HepG2 (cell line): ENCODE measurements around the gene SPAAR. TPM values are rescaled to one million over a fixed set of nuclear protein-coding genes. Genes with fewer than 3 reads are reported as not detected.

Source experiments
- ADNP ChIP-seq: sonication (generic); formaldehyde crosslinking; IDR thresholded peaks from 2 replicates; pipeline ENCODE4 v1.4.0; 2020; ENCODE audit warnings: missing genetic modification reagents
- ETV5 ChIP-seq: IDR thresholded peaks from 2 replicates; pipeline ENCODE4 v1.6.1; 2018; ENCODE audit warnings: missing biosample characterization, missing genetic modification reagents, inconsistent platforms, borderline replicate concordance
- GABPB1 ChIP-seq: IDR thresholded peaks from 2 replicates; pipeline ENCODE4 v1.6.1; 2016; ENCODE audit warnings: mild to moderate bottlenecking, missing genetic modification reagents, moderate library complexity, missing compliant biosample characterization
- GFI1 ChIP-seq: sonication (generic); formaldehyde crosslinking; IDR thresholded peaks from 2 replicates; pipeline ENCODE4 v1.5.0; 2020; ENCODE audit warnings: missing genetic modification reagents, mild to moderate bottlenecking, borderline replicate concordance
- HDAC1 ChIP-seq: sonication (generic); formaldehyde crosslinking; IDR thresholded peaks from 2 replicates; pipeline ENCODE4 v1.5.1; 2020; ENCODE audit warnings: mild to moderate bottlenecking, missing genetic modification reagents
- HNF4A ChIP-seq: sonication (generic); formaldehyde crosslinking; IDR thresholded peaks from 2 replicates; pipeline ENCODE4 v1.4.0; 2020; ENCODE audit warnings: missing genetic modification reagents
- HNRNPH1 ChIP-seq: fragments of 200-400 bp; formaldehyde crosslinking; optimal IDR thresholded peaks from 2 replicates; pipeline ENCODE3; 2017; ENCODE audit warnings: mild to moderate bottlenecking, low read depth, low read length
- KLF13 ChIP-seq: sonication (generic); formaldehyde crosslinking; IDR thresholded peaks from 2 replicates; pipeline ENCODE4 v1.4.0; 2020; ENCODE audit warnings: mild to moderate bottlenecking, missing genetic modification reagents
- MIER3 ChIP-seq: IDR thresholded peaks from 2 replicates; pipeline ENCODE4 v1.6.1; 2016; ENCODE audit warnings: missing compliant biosample characterization, borderline replicate concordance
- NPAS2 ChIP-seq: sonication (generic); formaldehyde crosslinking; IDR thresholded peaks from 2 replicates; pipeline ENCODE4 v1.8.0; 2022; ENCODE audit warnings: mild to moderate bottlenecking, missing genetic modification reagents, borderline replicate concordance
- TERF1 ChIP-seq: sonication (generic); formaldehyde crosslinking; IDR thresholded peaks from 2 replicates; pipeline ENCODE4 v1.8.0; 2022; ENCODE audit warnings: mild to moderate bottlenecking, missing genetic modification reagents, moderate library complexity
- XBP1 ChIP-seq: sonication (generic); formaldehyde crosslinking; IDR thresholded peaks from 2 replicates; pipeline ENCODE4 v1.5.0; 2020; ENCODE audit warnings: missing genetic modification reagents
- ZFP37 ChIP-seq: sonication (generic); formaldehyde crosslinking; IDR thresholded peaks from 2 replicates; pipeline ENCODE4 v1.4.0; 2020; ENCODE audit warnings: missing genetic modification reagents, borderline replicate concordance
- ZKSCAN5 ChIP-seq: sonication (generic); formaldehyde crosslinking; IDR thresholded peaks from 2 replicates; pipeline ENCODE4 v1.5.1; 2020; ENCODE audit warnings: mild to moderate bottlenecking, missing genetic modification reagents
- ZMYM4 ChIP-seq: sonication (generic); formaldehyde crosslinking; IDR thresholded peaks from 2 replicates; pipeline ENCODE4 v1.8.1; 2023; ENCODE audit warnings: mild to moderate bottlenecking, missing genetic modification reagents
- ZNF431 ChIP-seq: sonication (generic); formaldehyde crosslinking; IDR thresholded peaks from 2 replicates; pipeline ENCODE4 v1.9.0; 2022; ENCODE audit warnings: missing genetic modification reagents, low read depth, mild to moderate bottlenecking, borderline replicate concordance
- ZNF441 ChIP-seq: sonication (generic); formaldehyde crosslinking; IDR thresholded peaks from 2 replicates; pipeline ENCODE4 v1.7.0; 2021; ENCODE audit warnings: missing genetic modification reagents, borderline replicate concordance
- ZNF574 ChIP-seq: sonication (generic); formaldehyde crosslinking; IDR thresholded peaks from 2 replicates; pipeline ENCODE4 v1.4.0; 2020; ENCODE audit warnings: missing genetic modification reagents
- ZNF576 ChIP-seq: sonication (generic); formaldehyde crosslinking; IDR thresholded peaks from 2 replicates; pipeline ENCODE4 v1.4.0; 2020; ENCODE audit warnings: mild to moderate bottlenecking, missing genetic modification reagents
- ZNF724P ChIP-seq: sonication (generic); formaldehyde crosslinking; IDR thresholded peaks from 2 replicates; pipeline ENCODE4 v1.8.0; 2022; ENCODE audit warnings: missing genetic modification reagents, borderline replicate concordance
- polyA plus RNA-seq, 8 experiments: library from polyadenylated mRNA; depleted of rRNA in 3 of 8; stranded (reverse) in 7 of 8; unstranded in 1 of 8; fragments of >200 nt; fragmentation: Illumina TruSeq in 4 of 8; extraction: Trizol in 4 of 8; gene quantifications; 2 replicates each; pipeline versions ENCODE4 v1.2.1 to v1.2.3, GENCODE V29; 2011 to 2016; ENCODE audit warnings: low read depth in 4 of 8, missing spikeins in 1 of 8, mixed read lengths in 1 of 8; ENCODE audit not compliant: insufficient read depth in 1 of 8
- total RNA-seq, 5 experiments: library from RNA; depleted of rRNA; stranded (reverse); fragments of >200 nt; fragmentation: Illumina TruSeq; extraction: Trizol; gene quantifications; 2 replicates each; pipeline ENCODE4 v1.2.3, GENCODE V29; 2016; ENCODE audit warnings: low read depth in 1 of 5

The SPAAR gene
- total and polyA plus RNA-seq, 2 of the 13 experiments (the other 11 are each of a cell fraction or from before 2014, with no cell fraction given): 0.07 TPM; not detected in 1

- no peak for TF ChIP-seq TERF1 (CRISPR knock-in tag)
- TF ChIP-seq MIER3 (CRISPR knock-in tag): no peak
- TF ChIP-seq XBP1 (CRISPR knock-in tag): no peak
- no peak for TF ChIP-seq ZNF441 (CRISPR knock-in tag)
- TF ChIP-seq ETV5 (CRISPR knock-in tag): 0 out of 2 replicates have a peak, but pooled peaks have one; percentile 27
- TF ChIP-seq GFI1 (CRISPR knock-in tag): no peak
- peak; percentile 54; the same call in 1 of the 2 replicates for TF ChIP-seq GABPB1 (CRISPR knock-in tag)
- no peak for TF ChIP-seq NPAS2
- peak; percentile 57 for TF ChIP-seq HDAC1 (CRISPR knock-in tag)
- TF ChIP-seq HNF4A (CRISPR knock-in tag): peak; percentile 93
- 0 out of 2 replicates have a peak, but pooled peaks have one; percentile 19 for TF ChIP-seq ZNF574
- TF ChIP-seq ADNP (CRISPR knock-in tag): 0 out of 2 replicates have a peak, but pooled peaks have one; percentile 56
- peak; percentile 46; the same call in 1 of the 2 replicates for TF ChIP-seq ZMYM4 (CRISPR knock-in tag)
- no peak for TF ChIP-seq ZNF724P (CRISPR knock-in tag)
- TF ChIP-seq KLF13 (CRISPR knock-in tag): no peak
- TF ChIP-seq ZNF576 (CRISPR knock-in tag): no peak
- TF ChIP-seq ZKSCAN5 (CRISPR knock-in tag): 0 out of 2 replicates have a peak, but pooled peaks have one; percentile 29
- TF ChIP-seq ZFP37 (CRISPR knock-in tag): no peak
- TF ChIP-seq HNRNPH1: no peak
- no peak for TF ChIP-seq ZNF431
Measured at GRCh38 chr9:35905912-35906679, 3.2 kb upstream of the SPAAR start, which contains the start of gene HRCT1 (continued).
